DOHH2 (cell line): ENCODE data around the gene OSBPL8.
"Not testable (repeated sequence)": the region's sequence is repeated elsewhere in the genome, so short reads cannot be mapped to it uniquely, and the experiment has no call there.

Experiments used
- H3F3A ChIP-seq: fragments of 200-600 bp; sonication (generic), shearing (Covaris generic); 2 replicates; pipeline ENCODE4 v1.6.0; 2016; ENCODE audit warnings: antibody characterized with exemption, mild to moderate bottlenecking; ENCODE audit not compliant: control insufficient read depth, insufficient read depth
- H3K27ac ChIP-seq: fragments of 200-600 bp; sonication (generic); 2 replicates; pipeline ENCODE4 v1.5.1; 2014; ENCODE audit warnings: low read depth, mild to moderate bottlenecking, low read length, moderate library complexity
- H3K27me3 ChIP-seq: fragments of 200-600 bp; sonication (generic); 2 replicates; pipeline ENCODE4 v1.6.1; 2014; ENCODE audit warnings: mild to moderate bottlenecking, low read length, mixed read lengths; ENCODE audit not compliant: control insufficient read depth
- H3K36me3 ChIP-seq: fragments of 200-600 bp; sonication (generic); 2 replicates; pipeline ENCODE4 v1.6.1; 2014; ENCODE audit warnings: mild to moderate bottlenecking, low read length, moderate library complexity, mixed read lengths; ENCODE audit not compliant: control insufficient read depth
- H3K4me1 ChIP-seq: fragments of 200-600 bp; sonication (generic); 2 replicates; pipeline ENCODE4 v1.6.1; 2014; ENCODE audit warnings: mild to moderate bottlenecking, low read length, mixed read lengths; ENCODE audit not compliant: control insufficient read depth
- H3K4me2 ChIP-seq: fragments of 200-600 bp; sonication (generic); 2 replicates; pipeline ENCODE4 v1.6.0; 2014; ENCODE audit warnings: mild to moderate bottlenecking, low read length, moderate library complexity
- H3K4me3 ChIP-seq: fragments of 200-600 bp; sonication (generic); 2 replicates; pipeline ENCODE4 v1.5.1; 2014; ENCODE audit warnings: mild to moderate bottlenecking, low read length, mixed read lengths
- H3K79me2 ChIP-seq: fragments of 200-600 bp; sonication (generic); 2 replicates; pipeline ENCODE4 v1.6.1; 2014; ENCODE audit warnings: mild to moderate bottlenecking, low read length, mixed read lengths; ENCODE audit not compliant: control insufficient read depth
- H3K9me2 ChIP-seq: fragments of 200-600 bp; sonication (generic); replicated peaks from 2 replicates; pipeline ENCODE4 v1.6.1; 2014; ENCODE audit warnings: mild to moderate bottlenecking, low read length, mixed read lengths; ENCODE audit not compliant: control insufficient read depth
- H3K9me3 ChIP-seq: fragments of 200-600 bp; sonication (generic); 2 replicates; pipeline ENCODE4 v1.6.1; 2014; ENCODE audit warnings: antibody characterized with exemption, low read length, mixed read lengths; ENCODE audit not compliant: control insufficient read depth, insufficient read depth
- H4K20me1 ChIP-seq: fragments of 200-600 bp; sonication (generic); 2 replicates; pipeline ENCODE4 v1.6.0; 2014; ENCODE audit warnings: low read depth, mild to moderate bottlenecking, antibody characterized with exemption, low read length, moderate library complexity; ENCODE audit not compliant: control insufficient read depth, insufficient read depth
- EZH2phosphoT487 ChIP-seq: fragments of 200-600 bp; sonication (generic); IDR thresholded peaks from 2 replicates; pipeline ENCODE4 v1.6.1; 2017; ENCODE audit warnings: borderline replicate concordance, mild to moderate bottlenecking, antibody characterized with exemption, low read length, moderate library complexity, mixed read lengths
- TF ChIP-seq, protein P1 (sequence below): fragments of 200-600 bp; sonication (generic); IDR thresholded peaks from one replicate; pipeline ENCODE4 v1.5.1; 2014; ENCODE audit warnings: antibody characterized with exemption, mild to moderate bottlenecking, low read depth, low read length; ENCODE audit not compliant: poor library complexity, severe bottlenecking

The OSBPL8 gene

DNA sequence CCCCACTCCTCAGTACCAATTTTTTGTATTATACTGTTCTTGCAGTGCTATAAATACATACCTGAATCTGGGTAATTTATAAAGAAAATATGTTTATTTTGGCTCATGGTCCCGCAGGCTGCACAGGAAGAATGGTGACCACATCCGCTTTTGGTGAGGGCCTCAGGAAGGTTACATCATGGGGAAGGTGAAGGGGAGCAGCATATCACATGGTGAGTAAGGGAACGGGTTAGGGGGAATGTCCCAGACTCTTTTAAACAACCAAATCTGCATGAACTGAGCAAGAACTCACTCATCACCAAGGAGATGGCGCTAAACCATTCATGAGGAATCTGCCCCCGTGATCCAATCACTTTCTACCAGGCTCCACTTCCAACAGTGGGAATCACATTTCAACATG lies 40.0 kb downstream of the OSBPL8 start:
- Histone ChIP-seq H4K20me1 (no peaks in the 10 kb centered on the region), H3K4me3 (no peak overlapping the region), H3K27me3 (no peaks in the 10 kb centered on the region), H3F3A (no peaks in the 10 kb centered on the region), H3K9me2 (no peaks in the 10 kb centered on the region), H3K4me2 (no peak overlapping the region), H3K79me2 (peaks cover 60% of the 10 kb centered on the region), H3K9me3 (peaks cover 5% of the 10 kb centered on the region; the same call in 1 of the 2 replicates), H3K4me1 (no peaks in the 10 kb centered on the region), H3K27ac (no peak overlapping the region), H3K36me3 (peaks cover 7% of the 10 kb centered on the region; the same call in 1 of the 2 replicates)
- TF ChIP-seq EZH2phosphoT487 = no peak
- TF ChIP-seq, protein P1, sequence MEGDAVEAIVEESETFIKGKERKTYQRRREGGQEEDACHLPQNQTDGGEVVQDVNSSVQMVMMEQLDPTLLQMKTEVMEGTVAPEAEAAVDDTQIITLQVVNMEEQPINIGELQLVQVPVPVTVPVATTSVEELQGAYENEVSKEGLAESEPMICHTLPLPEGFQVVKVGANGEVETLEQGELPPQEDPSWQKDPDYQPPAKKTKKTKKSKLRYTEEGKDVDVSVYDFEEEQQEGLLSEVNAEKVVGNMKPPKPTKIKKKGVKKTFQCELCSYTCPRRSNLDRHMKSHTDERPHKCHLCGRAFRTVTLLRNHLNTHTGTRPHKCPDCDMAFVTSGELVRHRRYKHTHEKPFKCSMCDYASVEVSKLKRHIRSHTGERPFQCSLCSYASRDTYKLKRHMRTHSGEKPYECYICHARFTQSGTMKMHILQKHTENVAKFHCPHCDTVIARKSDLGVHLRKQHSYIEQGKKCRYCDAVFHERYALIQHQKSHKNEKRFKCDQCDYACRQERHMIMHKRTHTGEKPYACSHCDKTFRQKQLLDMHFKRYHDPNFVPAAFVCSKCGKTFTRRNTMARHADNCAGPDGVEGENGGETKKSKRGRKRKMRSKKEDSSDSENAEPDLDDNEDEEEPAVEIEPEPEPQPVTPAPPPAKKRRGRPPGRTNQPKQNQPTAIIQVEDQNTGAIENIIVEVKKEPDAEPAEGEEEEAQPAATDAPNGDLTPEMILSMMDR = no peak

DNA sequence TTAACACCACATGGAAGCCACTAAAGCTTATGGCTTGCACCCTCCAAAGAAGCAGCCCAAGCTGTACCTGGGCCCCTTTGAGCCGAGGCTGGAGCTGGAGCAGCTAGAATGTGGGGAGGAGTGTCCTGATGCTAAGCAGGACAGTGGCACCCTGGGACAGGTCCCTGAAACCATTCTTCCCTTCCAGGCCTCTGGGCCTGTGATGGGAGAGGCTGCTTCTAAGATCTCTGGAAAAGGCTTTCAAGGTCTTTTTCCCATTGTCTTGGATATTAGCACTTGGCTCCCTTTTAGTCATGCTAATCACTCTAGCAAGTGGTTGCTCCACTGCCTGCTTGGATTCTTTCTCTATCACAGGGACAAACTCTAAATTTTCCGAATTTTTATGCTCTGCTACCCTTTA lies 40.9 kb downstream of the OSBPL8 start:
- Histone ChIP-seq H3K79me2 (peaks cover 60% of the 10 kb centered on the region), H3K27me3 (no peaks in the 10 kb centered on the region), H3K9me2 (no peaks in the 10 kb centered on the region), H4K20me1 (no peaks in the 10 kb centered on the region), H3F3A (no peaks in the 10 kb centered on the region), H3K4me1 (no peaks in the 10 kb centered on the region), H3K27ac (no peak overlapping the region), H3K4me2 (no peak overlapping the region), H3K36me3 (peaks cover 7% of the 10 kb centered on the region; the same call in 1 of the 2 replicates), H3K4me3 (no peak overlapping the region), H3K9me3 (peaks cover 7% of the 10 kb centered on the region; the same call in 1 of the 2 replicates)
- no peak for TF ChIP-seq EZH2phosphoT487
- TF ChIP-seq, protein P1 = no peak

DNA sequence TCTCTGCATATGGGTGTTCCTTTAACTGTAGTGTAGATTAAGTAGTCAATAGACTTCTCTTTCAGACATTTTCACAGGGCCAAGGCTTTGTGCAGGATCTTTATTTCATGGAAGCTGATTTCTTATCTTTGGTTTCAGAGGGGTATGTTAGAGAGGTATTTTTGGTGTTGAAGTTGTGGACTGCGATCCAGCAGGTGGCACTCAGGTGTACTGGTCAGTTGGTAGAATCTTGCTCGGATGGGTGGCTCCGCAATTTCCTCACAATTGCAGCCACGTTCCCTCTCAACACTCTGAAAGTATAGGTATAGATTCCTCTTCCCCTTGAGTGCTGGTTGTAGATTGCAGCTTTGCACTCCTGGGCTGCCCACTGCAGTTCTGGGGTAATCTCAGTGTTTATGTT lies 44.3 kb downstream of the OSBPL8 start:
- H3K27me3 ChIP-seq = no peaks in the 10 kb centered on the region
- peaks cover 23% of the 10 kb centered on the region for H3K4me1 ChIP-seq
- peaks cover 17% of the 10 kb centered on the region for H3F3A ChIP-seq
- no peaks in the 10 kb centered on the region for H4K20me1 ChIP-seq
- H3K4me2 ChIP-seq = no peak overlapping the region
- H3K4me3 ChIP-seq = no peak overlapping the region
- peaks cover 33% of the 10 kb centered on the region for H3K79me2 ChIP-seq
- H3K27ac ChIP-seq = no peak overlapping the region
- TF ChIP-seq, protein P1 = no peak
- no peak for TF ChIP-seq EZH2phosphoT487
- H3K9me2 ChIP-seq = no peaks in the 10 kb centered on the region
- H3K9me3 ChIP-seq = peaks cover 27% of the 10 kb centered on the region
- H3K36me3 ChIP-seq = peaks cover 14% of the 10 kb centered on the region

DNA sequence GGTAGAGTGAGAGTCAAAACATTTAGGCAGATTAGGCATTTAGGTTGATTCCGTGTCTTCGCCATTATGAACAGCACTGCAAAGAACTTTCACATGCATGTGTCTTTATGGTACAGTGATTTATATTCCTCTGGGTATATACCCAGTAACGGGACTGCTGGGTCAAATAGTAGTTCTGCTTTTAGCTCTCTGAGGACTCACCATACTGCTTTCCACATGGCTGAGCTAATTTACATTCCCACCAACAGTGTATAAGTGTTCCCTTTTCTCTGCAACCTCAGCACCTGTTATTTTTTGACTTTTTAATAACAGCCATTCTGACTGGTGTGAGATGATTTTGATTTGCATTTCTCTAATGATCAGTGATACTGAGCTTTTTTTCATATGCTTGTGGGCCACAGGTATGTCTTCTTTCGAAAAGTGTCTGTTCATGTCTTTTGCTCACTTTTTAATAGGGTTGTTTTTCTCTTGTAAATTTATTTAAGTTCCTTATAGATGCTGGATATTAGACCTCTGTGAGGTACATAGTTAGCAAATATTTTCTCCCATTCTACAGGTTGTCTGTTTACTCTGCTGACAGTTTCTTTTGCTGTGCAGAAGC lies 48.4 kb downstream of the OSBPL8 start:
- peak overlapping the region; percentile 39 for H3K4me3 ChIP-seq
- H3K36me3 ChIP-seq = peaks cover 12% of the 10 kb centered on the region
- H3K79me2 ChIP-seq, H3K27me3 ChIP-seq, H4K20me1 ChIP-seq, H3K9me2 ChIP-seq: not testable (repeated sequence)
- peak overlapping the region; percentile 54 for H3K27ac ChIP-seq
- H3K4me2 ChIP-seq = peak overlapping the region; percentile 55
- H3F3A ChIP-seq = peaks cover 20% of the 10 kb centered on the region
- peaks cover 27% of the 10 kb centered on the region for H3K9me3 ChIP-seq
- peaks cover 23% of the 10 kb centered on the region for H3K4me1 ChIP-seq
